GM23338 (cell line): ENCODE results near the gene EDIL3. TPM values are rescaled to one million over a fixed set of nuclear protein-coding genes. Genes with fewer than 3 reads are reported as not detected.

Experiments
- ATAC-seq: fragments of 200-7000 bp; cut with Tn5 transposase; 3 replicates; pipeline ENCODE4 v1.9.1; 2020
- DNase-seq: peaks from one replicate; pipeline ENCODE4 v3.0.0-alpha.2; 2015; ENCODE audit warnings: low spot score
- H2AFZ ChIP-seq: fragments of 200-600 bp; sonication (generic); 2 replicates; pipeline ENCODE4 v1.8.0; 2016; ENCODE audit warnings: antibody characterized with exemption, mild to moderate bottlenecking, moderate library complexity
- H3F3A ChIP-seq: fragments of 200-600 bp; sonication (generic); replicated peaks from 2 replicates; pipeline ENCODE4 v1.8.0; 2017; ENCODE audit warnings: antibody characterized with exemption, mixed run types, low read depth
- H3K27ac ChIP-seq: fragments of 200-600 bp; sonication (generic); 2 replicates; pipeline ENCODE4 v1.6.1; 2016; ENCODE audit warnings: low read depth
- H3K27me3 ChIP-seq: fragments of 200-600 bp; sonication (generic); 2 replicates; pipeline ENCODE4 v1.8.0; 2016; ENCODE audit warnings: mild to moderate bottlenecking, mixed run types, moderate library complexity; ENCODE audit not compliant: insufficient read depth
- H3K36me3 ChIP-seq: fragments of 200-600 bp; sonication (generic); 2 replicates; pipeline ENCODE4 v1.8.0; 2016; ENCODE audit warnings: mild to moderate bottlenecking; ENCODE audit not compliant: insufficient read depth
- H3K4me1 ChIP-seq: fragments of 200-600 bp; sonication (generic); 2 replicates; pipeline ENCODE4 v1.8.0; 2016; ENCODE audit warnings: mild to moderate bottlenecking, moderate library complexity; ENCODE audit not compliant: insufficient read depth
- H3K4me2 ChIP-seq: fragments of 200-600 bp; sonication (generic); 2 replicates; pipeline ENCODE4 v1.7.1; 2017; ENCODE audit warnings: mixed run types
- H3K4me3 ChIP-seq: fragments of 200-600 bp; sonication (generic); 2 replicates; pipeline ENCODE4 v1.6.1; 2016; ENCODE audit warnings: mixed run types
- H3K79me2 ChIP-seq: fragments of 200-600 bp; sonication (generic); replicated peaks from 2 replicates; pipeline ENCODE4 v1.8.0; 2017; ENCODE audit warnings: mild to moderate bottlenecking; ENCODE audit not compliant: insufficient read depth
- H3K9me2 ChIP-seq: fragments of 200-600 bp; sonication (generic); 2 replicates; pipeline ENCODE4 v1.8.0; 2017; ENCODE audit not compliant: insufficient read depth
- H4K20me1 ChIP-seq: fragments of 200-600 bp; sonication (generic); replicated peaks from 2 replicates; pipeline ENCODE4 v1.8.0; 2017; ENCODE audit warnings: mild to moderate bottlenecking; ENCODE audit not compliant: insufficient read depth
- H3K27ac Mint-ChIP-seq: 2 replicates; pipeline ENCODE4 v1.8.0; 2020; ENCODE audit warnings: inconsistent platforms, mild to moderate bottlenecking, moderate library complexity, mixed read lengths
- H3K27me3 Mint-ChIP-seq: 3 replicates; pipeline ENCODE4 v1.8.0; 2022; ENCODE audit warnings: low read depth, mild to moderate bottlenecking, moderate library complexity, mixed read lengths, inconsistent platforms; ENCODE audit not compliant: insufficient read depth, poor library complexity
- H3K36me3 Mint-ChIP-seq: 3 replicates; pipeline ENCODE4 v1.8.0; 2021; ENCODE audit warnings: low read depth, mild to moderate bottlenecking, inconsistent platforms, moderate library complexity, mixed read lengths
- H3K4me1 Mint-ChIP-seq: 3 replicates; pipeline ENCODE4 v1.8.0; 2020; ENCODE audit warnings: mild to moderate bottlenecking, inconsistent platforms, mixed read lengths
- H3K4me3 Mint-ChIP-seq: 3 replicates; pipeline ENCODE4 v1.8.0; 2021; ENCODE audit warnings: moderate library complexity, mild to moderate bottlenecking, inconsistent platforms, mixed read lengths
- H3K9me3 Mint-ChIP-seq: 3 replicates; pipeline ENCODE4 v1.8.0; 2020; ENCODE audit warnings: moderate library complexity, mild to moderate bottlenecking, inconsistent platforms, mixed read lengths
- CTCF ChIP-seq, 2 experiments: fragments of 200-600 bp in 1 of 2; sonication (generic) in 1 of 2; conservative IDR thresholded peaks; 2 replicates each; pipeline versions ENCODE4 v1.5.1 to v1.6.1; 2016 to 2017; ENCODE audit warnings: antibody characterized with exemption in 2 of 2, low read depth in 2 of 2, mild to moderate bottlenecking in 2 of 2, moderate library complexity in 1 of 2
- EZH2 ChIP-seq: fragments of 200-600 bp; sonication (generic); IDR thresholded peaks from one replicate; pipeline ENCODE4 v1.8.0; 2017; ENCODE audit warnings: antibody characterized with exemption, mild to moderate bottlenecking, low read depth; ENCODE audit not compliant: unreplicated experiment
- EZH2phosphoT487 ChIP-seq: fragments of 200-600 bp; sonication (generic); IDR thresholded peaks from one replicate; pipeline ENCODE4 v1.8.1; 2018; ENCODE audit warnings: antibody characterized with exemption; ENCODE audit not compliant: unreplicated experiment
- POLR2AphosphoS5 ChIP-seq: IDR thresholded peaks from 2 replicates; pipeline ENCODE4 v1.6.1; 2016; ENCODE audit warnings: antibody characterized with exemption, low read depth
- REST ChIP-seq: IDR thresholded peaks from one replicate; pipeline ENCODE4 v1.6.1; 2018; ENCODE audit warnings: antibody characterized with exemption; ENCODE audit not compliant: unreplicated experiment
- ZNF114 ChIP-seq: fragments of 250-450 bp; sonication (Bioruptor Pico); IDR thresholded peaks from 2 replicates; pipeline ENCODE4 v1.5.0; 2020; ENCODE audit warnings: mild to moderate bottlenecking, moderate library complexity
- ZNF331 ChIP-seq: fragments of 250-450 bp; sonication (Bioruptor Pico); IDR thresholded peaks from 2 replicates; pipeline ENCODE4 v1.5.0; 2020; ENCODE audit warnings: low read depth, mild to moderate bottlenecking, moderate library complexity
- polyA plus RNA-seq: library from polyadenylated mRNA; unstranded; fragments of >200 nt; fragmentation: Nextera tagmentation; extraction: Ambion mirVana; gene quantifications from 2 replicates; pipeline ENCODE4 v1.2.1, GENCODE V29; 2016
- total RNA-seq: library from RNA; depleted of rRNA; stranded (reverse); fragments of >200 nt; shearing (Covaris generic); gene quantifications from 2 replicates; pipeline ENCODE4 v1.2.3, GENCODE V29; 2014

EDIL3 gene
- total and polyA plus RNA-seq, 2 experiments from 2014 or later, result 43.3 to 61.9 TPM

GRCh38 chr5:83956386-83956785 is 428.3 kb downstream of the EDIL3 start:
- H3K9me3 Mint-ChIP-seq, result no peaks in the 10 kb centered on the region
- H3K27ac Mint-ChIP-seq, result no peak overlapping the region
- no peak for DNase-seq
- H3K4me3 ChIP-seq, result no peak overlapping the region
- no peaks in the 10 kb centered on the region for H3K9me2 ChIP-seq
- no peaks in the 10 kb centered on the region for H3K36me3 Mint-ChIP-seq
- no peak overlapping the region for H3K4me2 ChIP-seq
- H2AFZ ChIP-seq, result no peak overlapping the region
- H3K27ac ChIP-seq, result no peak overlapping the region
- H3K4me1 Mint-ChIP-seq, result peaks cover 12% of the 10 kb centered on the region
- TF ChIP-seq EZH2phosphoT487 (no peak), EZH2 (no peak), CTCF (conservative IDR thresholded peaks at IDR 0.05; ENCODE audit: low read depth in 2 of 2) (no peak), ZNF331 (CRISPR knock-in tag) (no peak)
- no peaks in the 10 kb centered on the region for H3K79me2 ChIP-seq
- ATAC-seq, result no peak
- H3F3A ChIP-seq, result no peaks in the 10 kb centered on the region
- no peaks in the 10 kb centered on the region for H3K27me3 ChIP-seq
- H3K4me3 Mint-ChIP-seq, result no peak overlapping the region
- H4K20me1 ChIP-seq, result no peaks in the 10 kb centered on the region
- no peaks in the 10 kb centered on the region for H3K27me3 Mint-ChIP-seq
- 0 out of 2 replicates have a peak, but pooled peaks cover 8% of the 10 kb centered on the region for H3K4me1 ChIP-seq
- H3K36me3 ChIP-seq, result no peaks in the 10 kb centered on the region

GRCh38 chr5:83955916-83956315 is 428.8 kb downstream of the EDIL3 start:
- no peak for ATAC-seq
- H3K4me3 Mint-ChIP-seq, result no peak overlapping the region

More at GRCh38 chr5:83955916-83956315, 428.8 kb downstream of the EDIL3 start:
- Histone ChIP-seq H3F3A (no peaks in the 10 kb centered on the region), H3K9me2 (no peaks in the 10 kb centered on the region), H3K27me3 (no peaks in the 10 kb centered on the region), H4K20me1 (no peaks in the 10 kb centered on the region), H3K4me1 (0 out of 2 replicates have a peak, but pooled peaks cover 8% of the 10 kb centered on the region), H2AFZ (no peak overlapping the region), H3K27ac (no peak overlapping the region), H3K79me2 (no peaks in the 10 kb centered on the region), H3K4me2 (no peak overlapping the region), H3K4me3 (no peak overlapping the region), H3K36me3 (no peaks in the 10 kb centered on the region)
- Mint-ChIP-seq H3K27me3 (no peaks in the 10 kb centered on the region), H3K36me3 (no peaks in the 10 kb centered on the region), H3K27ac (no peak overlapping the region), H3K4me1 (peaks cover 12% of the 10 kb centered on the region), H3K9me3 (no peaks in the 10 kb centered on the region)
- no peak for DNase-seq
- TF ChIP-seq POLR2AphosphoS5 (no peak), ZNF114 (CRISPR knock-in tag) (no peak), EZH2phosphoT487 (no peak), REST (no peak)
